Measurements from ENCODE around the gene GJB4.
"Not testable (repeated sequence)": the region's sequence is repeated elsewhere in the genome, so short reads cannot be mapped to it uniquely, and the experiment has no call there.

The GJB4 gene

DNA sequence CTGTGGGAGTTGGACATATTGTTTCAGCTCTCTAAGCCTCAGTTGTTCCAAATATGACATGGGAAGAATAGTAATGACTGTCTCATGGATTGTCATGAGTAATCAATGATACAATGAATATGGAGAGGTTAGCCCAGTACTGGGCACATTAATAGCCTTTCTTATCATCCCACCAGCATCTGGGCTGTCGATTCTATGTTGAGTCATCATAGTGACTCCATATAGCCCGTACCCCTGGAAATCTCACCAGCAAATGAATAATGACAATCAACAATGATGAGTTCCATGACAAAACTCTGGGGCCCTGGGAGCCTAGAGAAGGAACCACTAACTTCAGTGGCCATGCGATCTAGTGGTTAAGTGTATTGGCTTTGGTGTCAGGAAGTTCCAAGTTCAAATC, 44.4 kb upstream of the GJB4 start:
- TF ChIP-seq, protein P1, sequence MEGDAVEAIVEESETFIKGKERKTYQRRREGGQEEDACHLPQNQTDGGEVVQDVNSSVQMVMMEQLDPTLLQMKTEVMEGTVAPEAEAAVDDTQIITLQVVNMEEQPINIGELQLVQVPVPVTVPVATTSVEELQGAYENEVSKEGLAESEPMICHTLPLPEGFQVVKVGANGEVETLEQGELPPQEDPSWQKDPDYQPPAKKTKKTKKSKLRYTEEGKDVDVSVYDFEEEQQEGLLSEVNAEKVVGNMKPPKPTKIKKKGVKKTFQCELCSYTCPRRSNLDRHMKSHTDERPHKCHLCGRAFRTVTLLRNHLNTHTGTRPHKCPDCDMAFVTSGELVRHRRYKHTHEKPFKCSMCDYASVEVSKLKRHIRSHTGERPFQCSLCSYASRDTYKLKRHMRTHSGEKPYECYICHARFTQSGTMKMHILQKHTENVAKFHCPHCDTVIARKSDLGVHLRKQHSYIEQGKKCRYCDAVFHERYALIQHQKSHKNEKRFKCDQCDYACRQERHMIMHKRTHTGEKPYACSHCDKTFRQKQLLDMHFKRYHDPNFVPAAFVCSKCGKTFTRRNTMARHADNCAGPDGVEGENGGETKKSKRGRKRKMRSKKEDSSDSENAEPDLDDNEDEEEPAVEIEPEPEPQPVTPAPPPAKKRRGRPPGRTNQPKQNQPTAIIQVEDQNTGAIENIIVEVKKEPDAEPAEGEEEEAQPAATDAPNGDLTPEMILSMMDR (conservative IDR thresholded peaks at IDR 0.05; ENCODE audit: low read depth, low read length): no peak
- no peak for DNase-seq (ENCODE audit: low read depth)
- no peak overlapping the region for H3K4me3 ChIP-seq (ENCODE audit: low read depth, low read length)

DNA sequence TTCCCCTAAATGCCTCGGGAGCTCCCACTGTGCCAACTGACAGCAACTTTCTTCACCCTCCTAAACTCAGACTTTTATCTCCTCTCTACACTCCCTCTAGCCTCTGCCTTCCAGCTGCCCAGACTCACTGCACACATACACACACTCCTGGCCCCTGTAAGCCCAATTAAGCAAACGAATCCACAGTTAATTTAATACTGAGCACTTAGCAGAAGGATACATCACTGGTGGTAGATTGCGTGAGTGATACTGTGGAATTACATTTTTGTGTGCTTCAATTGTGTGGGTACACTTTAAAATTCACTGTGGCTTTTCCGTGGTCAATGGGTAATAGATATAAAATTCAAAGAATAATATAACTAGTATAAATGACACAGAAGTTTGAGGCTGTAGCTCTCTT, 38.3 kb upstream of the GJB4 start:
- no peak overlapping the region for H3K4me3 ChIP-seq (ENCODE audit: low read depth, low read length)
- DNase-seq (ENCODE audit: low read depth): no peak
- TF ChIP-seq, protein P1 (conservative IDR thresholded peaks at IDR 0.05; ENCODE audit: low read depth, low read length): no peak

DNA sequence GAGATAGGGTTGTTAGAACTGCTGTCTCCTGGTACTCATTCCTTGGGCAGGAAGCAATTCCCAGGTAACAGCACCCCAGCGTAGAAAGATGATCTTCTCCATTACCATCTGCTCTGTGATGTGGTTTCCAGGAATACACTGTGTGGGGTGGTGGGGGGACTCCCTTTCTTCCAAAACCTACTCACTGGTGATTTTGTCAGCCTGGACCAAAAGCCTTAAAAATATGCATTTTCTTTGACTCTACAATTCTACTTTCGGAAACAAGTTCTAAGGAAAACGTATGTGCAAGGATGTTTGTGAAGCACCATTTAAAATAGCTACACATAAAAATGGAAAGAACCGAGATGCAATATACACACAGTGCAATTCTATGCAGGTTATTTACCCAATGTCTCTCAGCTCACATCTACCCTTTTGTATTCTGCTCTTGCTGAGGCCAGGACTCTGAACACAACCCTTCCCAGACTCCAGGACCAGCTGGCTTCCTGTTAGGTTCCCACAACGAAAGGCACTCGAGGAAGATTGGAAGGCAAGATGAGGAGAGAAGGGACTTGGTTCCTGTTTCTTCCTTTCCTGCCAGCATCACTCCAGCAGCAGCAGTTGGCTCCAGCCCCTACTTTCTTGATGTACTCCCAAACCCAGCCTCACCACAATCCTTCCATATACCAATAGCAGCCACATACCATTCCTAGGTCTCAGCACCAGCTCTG, 37.7 kb upstream of the GJB4 start:
- TF ChIP-seq, protein P1 (conservative IDR thresholded peaks at IDR 0.05; ENCODE audit: low read depth, low read length): no peak

DNA sequence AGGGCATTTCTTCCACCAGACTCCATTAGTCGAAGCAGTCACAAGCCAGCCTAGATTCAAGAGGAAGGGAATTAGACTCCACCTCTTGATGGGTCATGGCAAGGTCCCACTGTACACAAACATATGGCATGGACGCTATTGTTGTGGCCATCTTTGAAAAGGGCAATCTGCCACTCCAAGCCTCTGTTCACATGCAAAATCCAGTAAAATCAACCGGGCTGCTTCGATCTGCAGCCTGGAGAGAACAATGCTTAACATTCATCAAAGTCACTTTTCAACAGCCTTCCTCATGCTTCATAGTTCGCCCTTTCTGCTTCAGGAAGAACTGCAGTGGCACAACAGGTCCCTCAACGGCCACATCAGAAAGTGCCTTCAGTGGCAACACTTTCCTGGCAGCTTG, 32.7 kb upstream of the GJB4 start:
- H3K4me3 ChIP-seq (ENCODE audit: low read depth, low read length): no peak overlapping the region
- no peak for DNase-seq (ENCODE audit: low read depth)
- TF ChIP-seq, protein P1 (conservative IDR thresholded peaks at IDR 0.05; ENCODE audit: low read depth, low read length): no peak

More for the DNA sequence above, 37.7 kb upstream of the GJB4 start:
- DNase-seq (ENCODE audit: low read depth): no peak
- no peak overlapping the region for H3K4me3 ChIP-seq (ENCODE audit: low read depth, low read length)

DNA sequence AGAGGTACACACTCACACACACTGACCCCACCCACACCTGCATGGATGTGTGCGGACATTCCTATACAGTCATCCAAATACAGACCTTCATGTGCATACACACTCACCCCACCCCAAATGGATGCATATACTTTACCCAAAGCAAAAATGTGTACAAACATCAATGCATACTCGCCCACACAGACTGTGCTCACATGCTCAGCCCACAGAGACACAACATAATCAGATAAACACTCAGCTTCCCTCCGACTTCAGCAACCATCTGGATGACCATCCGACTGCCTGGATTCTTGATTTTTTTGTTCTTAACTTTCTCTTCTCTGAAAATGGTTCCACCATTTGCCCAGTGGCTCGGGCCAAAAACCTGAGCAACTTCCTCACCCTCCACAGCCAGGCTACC, 29.1 kb upstream of the GJB4 start:
- no peak for DNase-seq (ENCODE audit: low read depth)
- TF ChIP-seq, protein P1 (conservative IDR thresholded peaks at IDR 0.05; ENCODE audit: low read depth, low read length): no peak
- H3K4me3 ChIP-seq (ENCODE audit: low read depth, low read length): no peak overlapping the region

DNA sequence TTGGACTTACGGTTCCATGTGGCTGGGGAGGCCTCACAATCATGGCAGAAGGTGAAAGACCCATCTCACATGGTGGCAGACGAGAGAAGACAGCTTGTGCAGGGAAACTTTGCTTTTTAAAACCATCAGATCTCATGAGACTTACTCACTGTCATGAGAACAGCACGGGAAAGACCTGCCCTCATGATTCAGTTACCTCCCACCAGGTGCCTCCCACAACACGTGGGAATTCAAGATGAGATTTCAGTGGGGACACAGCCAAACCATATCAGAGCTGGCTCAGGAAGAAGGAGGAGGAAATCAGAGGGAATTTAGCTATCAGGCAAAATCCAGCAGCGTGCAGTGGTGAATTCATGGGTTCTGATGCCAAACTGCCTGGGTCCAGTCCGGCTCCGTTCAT, 26.7 kb upstream of the GJB4 start:
- not testable (repeated sequence) for DNase-seq (ENCODE audit: low read depth)

DNA sequence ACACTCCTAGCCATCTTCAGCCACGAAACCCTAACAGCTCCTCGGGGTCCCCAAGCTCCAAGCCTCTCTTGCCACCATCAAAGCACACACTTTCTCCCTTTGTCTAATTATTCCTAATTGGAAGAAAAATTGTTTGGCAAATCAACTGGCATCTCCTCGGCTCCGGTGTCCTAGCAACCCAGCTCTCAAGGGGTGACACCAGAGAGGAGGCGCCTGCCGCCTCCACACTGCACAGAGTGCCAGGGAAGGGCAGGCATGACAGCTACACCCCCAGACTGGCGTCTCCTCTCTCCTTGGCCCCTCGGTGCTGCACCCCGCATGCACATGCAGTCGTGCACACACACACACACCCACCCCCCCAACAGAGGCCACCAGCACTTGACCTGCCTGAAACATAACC, 22.8 kb upstream of the GJB4 start:
- no peak for DNase-seq (ENCODE audit: low read depth)
- no peak overlapping the region for H3K4me3 ChIP-seq (ENCODE audit: low read depth, low read length)
- TF ChIP-seq, protein P1 (conservative IDR thresholded peaks at IDR 0.05; ENCODE audit: low read depth, low read length): no peak

More for the DNA sequence above, 26.7 kb upstream of the GJB4 start:
- H3K4me3 ChIP-seq (ENCODE audit: low read depth, low read length): not testable (repeated sequence)

DNA sequence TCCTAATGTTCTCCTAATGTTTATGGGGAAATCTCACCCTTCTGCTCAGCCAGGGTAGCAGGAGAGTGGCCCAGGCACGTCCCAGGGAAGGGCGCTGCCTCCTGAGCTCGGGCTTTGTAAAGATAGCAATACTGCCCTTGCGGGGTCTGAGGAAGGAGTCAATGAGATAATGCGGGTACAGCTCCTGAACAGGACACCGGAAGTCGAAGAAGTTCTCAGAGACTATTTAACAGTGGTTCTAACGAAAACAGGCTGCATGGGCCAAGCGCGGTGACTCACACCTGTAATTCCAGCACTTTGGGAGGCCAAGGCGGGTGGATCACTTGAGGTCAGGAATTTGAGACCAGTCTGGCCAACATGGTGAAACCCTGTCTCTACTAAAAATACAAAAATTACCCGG, 22.3 kb upstream of the GJB4 start:
- DNase-seq (ENCODE audit: low read depth); H3K4me3 ChIP-seq (ENCODE audit: low read depth, low read length): not testable (repeated sequence)

All from choroid plexus epithelial cell (primary cell).